HG02973 (cell line): ENCODE measurements around the gene HBE1.
A peak's percentile ranks its signal among the peaks of the same experiment; 100 is the strongest.
"Not testable (repeated sequence)": the region's sequence is repeated elsewhere in the genome, so short reads cannot be mapped to it uniquely, and the experiment has no call there.

ENCODE experiments used
- ATAC-seq: cut with Tn5 transposase; IDR thresholded peaks from one replicate; pipeline ENCODE4 v1.9.1; 2021; ENCODE audit warnings: moderate library complexity; ENCODE audit not compliant: unreplicated experiment

HBE1 gene

DNA sequence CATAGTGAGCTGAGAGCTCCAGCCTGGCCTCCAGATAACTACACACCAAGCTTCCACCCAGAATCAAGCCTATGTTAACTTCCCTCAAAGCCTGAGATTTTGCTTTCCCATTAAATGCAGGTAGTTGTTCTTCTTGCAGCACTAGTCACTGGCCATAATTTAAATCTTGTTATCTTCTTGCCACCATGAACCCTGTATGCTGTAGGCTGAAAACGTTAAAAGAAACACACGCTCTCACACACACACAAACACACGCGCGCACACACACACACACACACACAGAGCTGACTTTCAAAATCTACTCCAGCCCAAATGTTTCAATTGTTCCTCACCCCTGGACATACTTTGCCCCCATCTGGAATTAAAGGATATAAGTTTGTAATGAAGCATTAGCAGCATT, 16.3 kb downstream of the HBE1 start:
- not testable (repeated sequence) for ATAC-seq

DNA sequence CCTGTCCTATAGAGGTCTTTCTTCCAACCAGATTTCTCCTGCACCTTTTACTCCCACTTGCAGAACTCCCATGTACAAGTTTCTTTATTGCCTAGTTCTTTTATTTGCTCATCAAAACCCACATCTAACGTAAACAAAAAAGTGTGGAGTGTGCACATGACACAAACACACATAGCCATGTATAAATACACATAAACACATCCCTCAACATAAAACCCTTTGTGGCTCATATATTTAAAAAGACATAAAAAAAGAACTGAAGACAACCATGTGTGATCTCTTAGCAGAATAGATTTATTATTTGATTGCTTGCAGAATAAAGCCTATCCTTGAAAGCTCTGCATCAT, 16.9 kb downstream of the HBE1 start:
- no peak for ATAC-seq

DNA sequence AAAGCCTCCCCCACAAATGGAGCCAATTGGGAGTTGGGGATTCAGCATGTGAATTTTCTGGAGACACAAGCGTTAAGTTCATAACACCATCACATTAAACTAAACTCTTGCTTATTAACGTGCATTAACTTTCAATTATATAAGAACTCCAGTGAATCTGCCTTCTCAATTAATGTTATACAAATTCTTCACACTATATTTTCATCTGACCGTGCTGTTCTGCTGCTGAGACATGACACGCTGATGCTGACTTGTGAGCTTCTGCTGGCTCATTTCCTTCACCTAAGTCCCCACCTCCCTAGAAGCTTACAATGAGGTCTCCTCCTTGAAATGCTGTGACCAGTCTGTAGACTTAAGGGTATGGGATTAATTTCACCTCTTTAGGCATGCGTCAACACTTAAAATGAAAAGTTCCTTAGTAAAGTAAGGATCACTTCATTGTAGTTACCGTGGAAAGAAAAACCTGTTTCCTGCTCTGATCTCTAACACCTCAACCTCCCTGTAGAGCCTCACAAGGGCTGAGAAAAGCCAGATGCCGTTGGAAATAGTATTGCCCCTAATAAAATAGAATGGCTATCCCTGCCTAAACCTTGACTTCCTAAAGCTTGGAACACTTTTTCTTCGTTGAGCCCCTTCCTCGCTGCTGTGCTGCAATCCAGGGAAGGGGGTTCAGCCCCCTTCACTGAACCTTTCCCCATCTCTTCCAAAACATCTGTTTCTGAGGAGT, 17.4 kb downstream of the HBE1 start:
- no peak for ATAC-seq

DNA sequence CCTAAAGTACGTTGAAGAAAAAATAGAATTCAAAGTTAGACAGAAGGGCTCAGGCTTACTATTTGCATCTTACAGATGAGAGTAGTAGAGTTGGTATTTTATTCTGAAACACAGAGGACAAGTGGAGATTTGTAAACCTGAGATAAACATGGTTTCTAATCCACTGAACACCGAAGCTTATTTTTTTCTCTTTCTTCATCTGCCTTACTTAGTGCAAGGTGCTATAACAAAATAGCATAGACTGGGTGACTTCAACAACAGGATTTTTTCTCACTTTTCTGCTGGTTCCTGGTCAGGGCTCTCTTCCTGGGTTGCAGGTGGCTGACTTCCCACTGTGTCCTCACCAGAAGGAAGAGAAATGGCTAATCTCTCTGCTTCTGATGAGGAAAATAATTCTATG, 18.0 kb downstream of the HBE1 start:
- no peak for ATAC-seq

DNA sequence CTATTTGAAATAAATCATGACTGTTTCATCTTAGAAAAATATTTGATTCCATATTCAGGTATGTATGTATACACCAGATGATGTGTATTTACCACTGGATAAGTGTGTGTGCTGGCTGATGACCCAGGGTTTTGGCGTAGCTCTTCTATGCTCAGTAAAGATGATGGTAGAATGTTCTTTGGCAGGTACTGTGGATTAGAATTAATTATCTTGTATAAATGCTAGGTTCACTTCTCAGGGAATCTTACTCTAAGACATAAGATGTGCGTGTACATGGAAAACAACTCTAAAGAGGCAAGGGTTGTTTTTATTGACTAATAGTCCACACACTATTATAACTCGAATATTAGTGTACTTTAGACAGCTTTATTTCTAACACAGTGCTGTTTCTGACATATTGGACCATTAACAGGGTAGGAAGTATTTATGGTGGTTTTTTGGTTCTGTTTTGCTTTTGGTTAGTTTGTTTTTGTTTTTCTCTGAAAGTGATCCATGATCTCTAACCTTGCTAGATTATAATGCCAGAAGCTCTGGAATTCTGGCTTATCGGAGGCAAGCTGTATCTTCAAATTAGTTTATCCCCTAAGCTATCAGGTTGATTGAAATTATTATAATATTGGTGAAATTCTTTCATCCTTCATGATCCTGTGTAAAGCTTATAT, 19.1 kb downstream of the HBE1 start:
- ATAC-seq = no peak

DNA sequence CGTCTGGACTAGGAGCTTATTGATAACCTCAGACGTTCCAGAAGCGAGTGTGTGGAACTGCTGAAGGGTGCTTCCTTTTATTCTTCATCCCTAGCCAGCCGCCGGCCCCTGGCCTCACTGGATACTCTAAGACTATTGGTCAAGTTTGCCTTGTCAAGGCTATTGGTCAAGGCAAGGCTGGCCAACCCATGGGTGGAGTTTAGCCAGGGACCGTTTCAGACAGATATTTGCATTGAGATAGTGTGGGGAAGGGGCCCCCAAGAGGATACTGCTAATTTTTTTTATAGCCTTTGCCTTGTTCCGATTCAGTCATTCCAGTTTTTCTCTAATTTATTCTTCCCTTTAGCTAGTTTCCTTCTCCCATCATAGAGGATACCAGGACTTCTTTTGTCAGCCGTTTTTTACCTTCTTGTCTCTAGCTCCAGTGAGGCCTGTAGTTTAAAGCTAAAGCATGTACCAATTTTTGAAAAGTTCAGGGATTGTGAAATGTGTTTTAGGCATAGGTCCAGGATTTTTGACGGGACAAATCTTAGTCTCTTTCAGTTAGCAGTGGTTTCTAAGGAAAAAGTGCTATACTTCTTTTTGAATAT, 19.8 kb downstream of the HBE1 start, which contains the start of gene HBG1:
HBG1 (minus strand) TSS at position 51 of the 590 bp plus-strand sequence. CDS start 53 bp downstream, outside the sequence.
- ATAC-seq = not testable (repeated sequence)

DNA sequence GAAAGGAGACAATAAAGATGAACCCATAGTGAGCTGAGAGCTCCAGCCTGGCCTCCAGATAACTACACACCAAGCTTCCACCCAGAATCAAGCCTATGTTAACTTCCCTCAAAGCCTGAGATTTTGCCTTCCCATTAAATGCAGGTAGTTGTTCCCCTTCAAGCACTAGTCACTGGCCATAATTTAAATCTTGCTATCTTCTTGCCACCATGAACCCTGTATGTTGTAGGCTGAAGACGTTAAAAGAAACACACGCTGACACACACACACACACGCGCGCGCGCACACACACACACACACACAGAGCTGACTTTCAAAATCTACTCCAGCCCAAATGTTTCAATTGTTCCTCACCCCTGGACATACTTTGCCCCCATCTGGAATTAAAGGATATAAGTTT, 21.2 kb downstream of the HBE1 start:
- ATAC-seq = not testable (repeated sequence)

DNA sequence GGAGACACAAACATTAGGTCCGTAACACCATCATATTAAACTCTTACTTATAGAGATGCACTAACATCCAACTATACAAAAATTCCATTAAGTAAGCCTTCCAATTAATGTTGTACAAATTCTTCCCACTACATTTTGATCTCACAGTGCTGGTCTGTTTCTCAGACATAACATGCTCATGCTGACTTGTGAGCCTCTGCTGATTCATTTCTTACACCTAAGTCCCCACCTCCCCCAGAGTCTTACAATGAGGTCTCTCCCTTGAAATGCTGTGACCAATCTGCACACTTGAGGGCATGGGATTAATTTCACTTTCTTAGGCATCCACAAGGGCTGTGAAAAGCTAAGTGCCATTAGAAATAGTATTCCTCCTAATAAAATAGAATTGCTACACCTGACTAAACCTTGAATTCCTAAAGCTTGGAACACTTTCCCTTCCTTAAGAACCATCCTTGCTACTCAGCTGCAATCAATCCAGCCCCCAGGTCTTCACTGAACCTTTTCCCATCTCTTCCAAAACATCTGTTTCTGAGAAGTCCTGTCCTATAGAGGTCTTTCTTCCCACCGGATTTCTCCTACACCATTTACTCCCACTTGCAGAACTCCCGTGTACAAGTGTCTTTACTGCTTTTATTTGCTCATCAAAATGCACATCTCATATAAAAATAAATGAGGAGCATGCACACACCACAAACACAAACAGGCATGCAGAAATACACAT, 22.1 kb downstream of the HBE1 start:
- ATAC-seq = no peak

DNA sequence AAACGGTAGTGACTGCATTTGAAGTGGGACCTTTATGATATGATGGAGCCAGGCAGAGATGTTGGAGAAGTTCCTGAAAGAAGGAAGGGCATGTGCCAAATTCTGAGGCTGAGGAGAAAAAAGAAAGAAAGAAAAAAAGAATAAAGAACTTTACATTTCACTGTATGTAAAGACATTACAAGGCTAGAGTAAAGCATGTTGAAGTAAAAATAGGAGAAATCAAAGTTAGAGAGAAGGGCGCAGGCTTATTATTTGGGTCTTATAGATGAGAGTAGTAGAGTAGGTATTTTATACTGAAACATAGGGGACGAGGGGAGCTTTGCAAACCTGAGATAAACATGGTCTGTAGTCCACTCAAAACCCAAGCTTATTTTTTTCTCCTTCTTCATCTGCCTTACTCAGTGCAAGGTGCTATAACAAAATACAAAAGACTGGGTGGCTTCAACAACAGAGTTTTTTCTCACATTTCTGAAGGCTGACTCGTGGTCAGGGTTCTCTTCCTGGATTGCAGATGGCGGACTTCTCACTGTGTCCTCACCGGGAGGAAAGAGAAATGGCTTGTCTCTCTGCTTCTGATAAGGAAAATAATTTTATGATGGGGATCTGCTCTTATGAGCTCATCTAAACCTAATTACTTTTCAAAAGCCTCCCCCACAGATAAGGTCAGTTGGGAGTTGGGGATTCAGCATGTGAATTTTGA, 22.8 kb downstream of the HBE1 start:
- ATAC-seq = no peak

DNA sequence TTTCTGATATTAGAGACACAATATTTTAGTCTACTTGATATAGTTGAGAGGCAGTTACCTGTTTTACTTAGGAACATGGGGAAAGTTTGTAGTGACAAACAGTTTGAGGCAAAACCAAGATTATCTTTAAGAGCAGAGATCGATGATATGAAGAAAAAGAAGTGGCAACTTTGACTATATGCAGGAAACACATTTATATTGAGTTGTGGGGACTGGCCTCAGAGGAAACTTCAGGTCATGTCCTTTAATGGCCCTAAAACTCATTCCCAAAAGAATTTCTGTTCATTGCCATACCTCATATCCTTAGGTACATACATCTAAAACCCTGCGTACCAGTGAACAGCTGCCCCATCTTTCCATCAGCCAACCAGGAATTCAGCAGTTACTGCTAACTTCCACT, 24.6 kb downstream of the HBE1 start:
- ATAC-seq = no peak

DNA sequence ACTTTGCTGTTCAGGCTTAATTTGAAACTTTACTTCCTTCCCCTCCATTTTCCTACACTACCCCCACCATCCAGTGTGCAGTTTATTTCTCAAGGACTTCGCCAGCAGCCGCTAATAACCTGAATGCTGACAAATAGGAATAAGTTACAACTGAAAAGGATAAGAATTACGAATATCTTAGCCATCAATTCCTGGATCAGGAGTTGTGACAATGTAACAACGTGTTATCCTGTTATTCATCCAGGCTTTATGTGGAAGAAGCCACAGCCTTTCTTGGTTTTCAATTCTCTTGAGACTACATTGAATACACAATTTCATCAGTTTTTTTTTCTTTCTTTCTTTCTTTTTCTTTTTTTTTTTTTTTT, 25.9 kb downstream of the HBE1 start:
- ATAC-seq = no peak

DNA sequence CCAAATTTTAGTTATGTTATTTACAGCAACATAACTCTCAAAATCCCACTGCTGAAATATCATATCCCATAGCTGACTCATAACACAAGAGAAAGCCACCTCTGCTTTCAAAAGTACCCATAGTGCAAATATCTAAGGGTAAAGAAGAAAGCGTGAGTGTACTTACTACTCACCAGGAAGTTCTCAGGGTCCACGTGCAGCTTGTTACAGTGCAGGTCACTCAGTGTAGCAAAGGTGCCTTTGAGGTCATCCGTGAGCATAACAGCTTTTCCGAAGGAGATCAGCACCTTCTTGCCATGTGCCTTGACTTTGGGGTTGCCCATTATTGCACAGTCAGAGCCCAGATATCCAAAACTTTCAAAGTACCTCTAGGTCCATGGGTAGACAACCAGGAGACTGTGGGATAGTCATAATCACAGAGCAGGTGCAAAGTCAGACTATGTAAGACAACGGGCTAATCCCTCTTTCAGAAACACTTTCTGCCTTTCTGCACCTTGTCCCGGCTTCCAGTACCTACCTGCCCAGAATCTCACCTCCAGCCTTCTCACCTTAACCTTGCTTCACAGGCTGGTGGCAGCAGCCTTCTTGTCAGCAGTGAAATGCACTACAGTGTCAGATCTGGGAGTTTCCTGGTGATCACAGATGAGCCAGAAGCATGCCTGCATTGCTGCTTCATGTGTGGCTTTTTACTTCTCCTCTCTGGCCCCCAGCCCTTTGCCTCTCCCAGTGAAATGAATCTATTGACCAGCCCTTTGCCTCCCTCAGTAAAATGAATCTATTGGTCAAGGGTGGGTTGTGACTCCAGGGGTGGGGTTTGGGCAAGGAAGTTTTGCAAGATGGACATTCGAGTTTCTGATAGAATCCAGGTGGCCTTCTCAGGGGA, 26.6 kb downstream of the HBE1 start:
- peak; percentile 73 for ATAC-seq

DNA sequence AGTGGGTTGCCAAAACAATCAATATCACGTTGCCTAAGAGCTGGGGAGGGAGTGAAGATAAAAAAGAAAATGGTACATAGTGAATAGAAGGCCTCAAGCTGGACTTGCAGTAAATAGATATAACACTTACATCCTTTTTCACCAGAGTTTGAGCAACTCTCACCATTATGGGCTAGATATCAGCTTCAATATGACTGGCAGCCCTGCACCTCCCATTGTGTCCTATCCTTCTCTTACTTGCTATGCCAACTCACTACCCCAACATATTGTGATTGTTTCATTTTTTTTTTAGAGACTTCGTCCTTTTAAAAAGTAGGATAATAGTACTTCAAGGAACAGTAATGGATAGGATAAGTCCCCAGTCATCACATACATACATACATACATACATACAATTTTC, 27.5 kb downstream of the HBE1 start:
- ATAC-seq = no peak

DNA sequence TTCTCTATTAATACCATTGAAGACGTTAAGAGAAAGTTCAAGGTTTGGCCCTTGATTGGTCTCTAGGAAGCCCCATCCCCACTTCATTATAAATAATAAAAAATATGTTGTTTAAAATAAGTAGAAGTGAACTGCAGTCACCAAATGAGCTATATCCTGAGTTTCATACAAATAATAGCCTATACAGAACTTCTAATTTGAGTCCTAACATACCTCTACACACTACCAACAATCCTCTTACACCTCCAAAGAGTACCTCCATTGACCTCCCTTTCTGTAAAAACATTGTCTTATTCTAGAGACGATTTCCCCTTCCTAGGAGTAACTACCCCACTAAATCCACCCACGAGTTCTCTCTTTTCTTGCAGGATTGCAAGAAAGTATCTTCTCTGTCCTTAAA, 28.3 kb downstream of the HBE1 start:
- ATAC-seq = no peak

DNA sequence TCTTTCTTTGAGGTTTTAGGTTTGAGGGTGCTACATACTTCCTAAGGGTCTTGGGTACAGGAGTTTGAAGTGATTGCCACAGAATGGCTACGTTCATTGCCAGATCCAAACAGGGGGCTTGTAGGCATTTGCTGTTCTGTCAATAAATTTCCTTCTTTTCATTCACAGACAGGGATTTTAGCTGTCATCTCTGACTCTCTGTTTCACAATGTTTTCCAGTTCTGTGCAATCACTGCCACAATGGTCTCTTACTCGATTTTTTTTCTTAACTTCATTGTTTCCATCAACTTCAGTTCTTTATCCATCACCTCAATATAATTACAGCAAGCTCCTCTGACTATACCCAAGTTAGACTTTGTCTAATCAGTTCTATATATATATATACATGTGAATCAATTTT, 29.3 kb downstream of the HBE1 start:
- ATAC-seq = no peak

DNA sequence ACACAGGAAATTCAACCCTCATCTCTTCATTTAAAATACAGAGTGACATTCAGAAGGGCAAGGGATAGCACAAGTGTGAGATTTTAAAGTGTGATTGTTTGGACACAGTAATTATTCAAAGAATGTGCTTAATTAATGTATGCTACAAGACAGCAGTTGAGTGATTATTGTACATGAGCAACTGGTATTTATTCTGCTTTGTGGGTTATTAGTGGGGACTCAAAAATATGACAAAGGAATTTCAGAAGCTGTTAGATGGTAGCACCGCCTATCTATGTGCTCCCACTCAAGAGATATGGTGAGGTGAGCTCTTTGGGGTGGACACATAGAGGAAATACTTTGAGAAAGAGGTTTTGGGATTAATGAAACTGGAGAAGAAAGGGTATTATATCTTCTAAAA, 29.7 kb downstream of the HBE1 start:
- ATAC-seq = no peak

DNA sequence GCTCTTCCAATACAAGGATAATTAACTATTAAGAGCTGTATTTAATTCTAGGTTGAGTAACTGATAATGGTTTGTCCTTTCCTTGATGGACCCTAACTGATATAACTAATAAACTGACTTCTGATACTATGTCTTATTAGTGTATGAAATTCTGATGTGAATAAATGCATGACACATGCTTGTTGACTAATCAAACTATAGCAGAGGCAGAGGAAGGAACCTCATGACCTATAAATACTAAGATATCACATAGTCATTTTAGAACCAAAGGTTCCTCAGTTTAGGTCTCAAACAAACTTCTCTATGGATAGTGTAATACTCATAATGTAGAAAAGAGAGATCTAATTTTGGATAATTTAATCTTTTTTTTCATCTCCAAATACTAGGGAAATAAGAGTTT, 30.7 kb downstream of the HBE1 start:
- ATAC-seq = no peak

DNA sequence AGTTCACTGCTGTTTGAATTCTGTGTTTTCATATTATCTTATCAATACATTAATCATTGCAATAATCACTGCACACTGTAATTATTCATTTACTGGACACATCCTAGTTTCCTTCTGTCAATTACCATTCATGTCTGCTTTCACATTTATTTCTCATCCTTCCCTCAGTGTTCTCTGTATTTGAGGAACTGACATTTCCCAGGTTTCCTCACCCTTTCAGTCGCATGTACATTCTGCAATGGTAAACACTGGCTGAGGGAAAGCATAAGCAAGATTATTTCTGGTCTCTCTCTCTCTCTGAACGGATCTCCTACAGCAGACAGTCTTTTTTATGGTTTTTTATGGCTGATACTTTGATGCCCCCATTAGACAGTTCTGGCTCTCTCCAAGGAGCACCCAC, 31.3 kb downstream of the HBE1 start:
- no peak for ATAC-seq

DNA sequence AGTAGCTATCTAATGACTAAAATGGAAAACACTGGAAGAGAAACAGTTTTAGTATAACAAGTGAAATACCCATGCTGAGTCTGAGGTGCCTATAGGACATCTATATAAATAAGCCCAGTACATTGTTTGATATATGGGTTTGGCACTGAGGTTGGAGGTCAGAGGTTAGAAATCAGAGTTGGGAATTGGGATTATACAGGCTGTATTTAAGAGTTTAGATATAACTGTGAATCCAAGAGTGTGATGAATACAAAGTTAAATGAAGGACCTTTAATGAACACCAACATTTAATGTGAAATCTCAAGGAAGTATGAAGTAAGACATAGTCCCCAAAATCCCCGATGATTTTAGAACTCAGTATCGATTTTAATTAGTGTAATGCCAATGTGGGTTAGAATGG, 32.3 kb downstream of the HBE1 start:
- no peak for ATAC-seq

DNA sequence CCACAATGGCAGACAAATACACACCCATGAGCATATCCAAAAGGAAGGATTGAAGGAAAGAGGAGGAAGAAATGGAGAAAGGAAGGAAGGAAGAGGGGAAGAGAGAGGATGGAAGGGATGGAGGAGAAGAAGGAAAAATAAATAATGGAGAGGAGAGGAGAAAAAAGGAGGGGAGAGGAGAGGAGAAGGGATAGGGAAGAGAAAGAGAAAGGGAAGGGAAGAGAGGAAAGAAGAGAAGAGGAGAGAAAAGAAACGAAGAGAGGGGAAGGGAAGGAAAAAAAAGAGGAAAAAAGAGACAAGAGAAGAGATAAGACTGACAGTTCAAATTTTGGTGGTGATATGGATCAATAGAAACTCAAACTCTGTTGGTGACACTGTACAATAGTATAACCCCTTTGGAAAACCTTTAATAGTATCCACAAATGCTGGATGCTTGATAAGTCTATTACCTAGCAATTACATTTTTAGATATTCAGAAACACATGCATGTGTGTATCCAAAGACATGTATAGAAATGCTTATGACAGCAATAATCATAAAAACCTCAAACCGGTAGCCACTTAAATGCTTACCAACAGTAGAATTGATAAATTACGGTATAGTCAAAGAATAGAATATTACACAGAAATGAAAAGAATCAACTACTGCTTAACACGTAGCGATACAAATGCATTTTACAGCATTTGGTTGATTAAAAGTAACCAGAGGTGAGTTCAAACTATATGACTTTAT, 34.2 kb downstream of the HBE1 start:
- no peak for ATAC-seq
